TTC549 (cell line): ENCODE data around the gene PKN2.
A peak's percentile ranks its signal among the peaks of the same experiment; 100 is the strongest.
"Not testable (repeated sequence)": the region's sequence is repeated elsewhere in the genome, so short reads cannot be mapped to it uniquely, and the experiment has no call there.

Experiments used
- FAIRE-seq: peaks from 2 replicates; lab custom pipeline; 2012; peaks lifted over from hg19 to GRCh38; lab: Jason Lieb, UNC

PKN2 gene

DNA sequence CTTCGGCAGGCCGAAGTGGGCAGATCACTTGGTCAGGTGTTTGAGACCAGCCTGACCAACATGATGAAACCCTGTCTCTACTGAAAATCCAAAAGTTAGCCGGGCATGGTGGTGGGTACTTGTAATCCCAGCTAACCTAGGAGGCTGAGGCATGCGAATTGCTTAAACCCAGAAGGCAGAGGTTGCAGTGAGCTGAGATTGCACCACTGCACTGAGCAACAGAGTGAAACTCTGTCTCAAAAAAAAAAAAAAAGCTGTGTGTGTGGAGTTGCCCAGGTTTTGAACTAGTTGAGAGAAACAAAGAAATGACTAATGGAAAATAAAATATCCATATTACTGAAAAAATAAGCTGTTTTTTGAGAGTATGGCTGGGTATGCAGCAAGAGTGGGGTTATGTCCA lies 107.1 kb downstream of the PKN2 start:
- FAIRE-seq = no peak

DNA sequence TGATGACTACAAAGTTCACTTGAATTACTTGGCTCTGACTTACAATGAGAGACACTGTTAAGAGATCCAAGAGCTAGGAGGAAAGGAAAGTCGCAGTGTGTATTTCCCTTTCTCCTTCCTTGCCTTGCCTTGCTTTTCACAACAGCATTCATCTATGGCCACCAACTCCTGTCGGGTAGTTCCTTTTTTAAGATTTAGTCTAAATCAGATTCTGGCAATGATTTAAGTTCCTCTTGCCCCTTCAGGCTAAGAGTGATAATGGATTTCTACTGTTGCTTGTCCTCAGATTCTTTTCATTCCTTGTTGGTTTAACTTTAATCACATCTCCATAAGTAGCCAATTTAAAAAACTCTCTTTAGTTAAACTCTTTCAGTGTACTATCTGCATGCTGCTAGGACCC lies 115.4 kb downstream of the PKN2 start:
- no peak for FAIRE-seq

DNA sequence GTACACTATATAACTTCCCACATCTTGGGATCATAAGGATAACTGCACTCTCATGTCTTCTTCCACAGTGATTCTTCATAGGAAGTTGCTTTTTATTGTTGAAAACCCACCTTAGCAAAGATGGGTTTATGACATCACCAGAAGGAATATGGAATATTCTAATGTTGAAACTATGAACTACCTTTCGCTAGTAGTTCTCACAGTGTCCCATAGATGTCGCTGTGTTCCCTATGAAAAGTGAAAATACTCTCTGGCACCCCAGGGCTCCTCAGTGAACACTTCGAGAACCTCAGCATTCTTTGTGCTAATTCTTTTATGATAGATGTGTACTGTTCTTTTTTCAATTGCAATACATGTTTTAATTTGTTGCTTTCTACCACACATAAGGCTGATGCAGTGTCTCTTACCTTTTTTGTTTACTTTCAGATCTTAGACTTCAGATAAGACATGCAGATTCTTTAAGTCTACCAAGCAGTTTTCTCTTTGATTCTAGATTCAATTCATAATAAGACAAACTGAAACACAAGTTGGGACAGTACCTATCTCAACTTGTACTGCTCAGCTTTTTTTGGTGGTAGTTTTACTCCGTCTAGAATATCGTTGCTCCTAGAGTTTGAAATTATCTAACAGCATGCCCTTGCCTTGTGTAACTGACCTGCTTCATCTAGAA lies 116.4 kb downstream of the PKN2 start:
- FAIRE-seq = no peak

DNA sequence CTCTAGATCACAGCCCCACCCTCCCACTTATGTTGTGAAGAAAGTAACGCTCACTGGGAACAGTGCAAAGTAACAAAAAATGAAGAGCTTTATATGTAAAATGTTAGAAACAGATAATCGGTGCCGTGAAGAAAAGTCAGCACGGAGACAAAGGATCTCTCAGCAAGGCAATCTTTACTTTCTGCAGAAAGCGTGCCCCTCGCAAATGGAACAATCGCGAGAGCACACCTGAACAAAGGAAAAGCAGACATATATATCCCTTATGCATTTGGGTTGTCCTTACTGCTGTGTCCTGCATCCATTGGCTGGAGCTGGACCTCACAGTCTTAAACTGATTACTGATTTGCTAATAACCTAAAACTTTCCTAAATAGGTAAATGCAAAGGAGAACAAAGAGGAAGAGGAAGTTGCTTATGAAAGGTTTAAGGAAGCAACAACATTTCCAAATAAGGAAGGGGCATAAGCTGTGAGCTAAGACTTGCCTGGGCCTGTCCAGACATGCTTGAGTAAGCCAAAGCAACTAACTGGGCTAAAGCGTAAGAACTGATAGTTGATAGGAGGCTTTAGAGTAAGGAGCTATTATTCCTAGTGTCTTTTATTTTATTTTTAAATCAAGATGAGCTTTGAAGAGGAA lies 117.6 kb downstream of the PKN2 start:
- FAIRE-seq = peak; percentile 7

DNA sequence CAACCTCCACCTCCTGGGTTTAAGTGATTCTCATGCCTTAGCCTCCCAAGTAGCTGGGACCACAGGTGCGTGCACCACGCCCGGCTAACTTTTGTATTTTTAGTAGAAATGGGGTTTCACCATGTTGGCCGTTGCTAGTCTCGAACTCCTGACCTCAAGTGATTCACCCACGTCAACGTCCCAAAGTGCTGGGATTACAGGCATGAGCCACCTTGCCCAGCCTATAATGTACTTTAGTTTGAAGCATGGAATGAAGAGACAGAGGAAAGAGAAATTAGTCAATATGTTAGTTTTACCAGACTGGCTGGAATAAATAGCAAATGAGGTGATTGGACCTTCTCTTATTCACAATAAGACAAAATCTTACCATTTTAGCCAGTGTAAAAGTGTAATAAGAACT lies 118.3 kb downstream of the PKN2 start:
- no peak for FAIRE-seq

DNA sequence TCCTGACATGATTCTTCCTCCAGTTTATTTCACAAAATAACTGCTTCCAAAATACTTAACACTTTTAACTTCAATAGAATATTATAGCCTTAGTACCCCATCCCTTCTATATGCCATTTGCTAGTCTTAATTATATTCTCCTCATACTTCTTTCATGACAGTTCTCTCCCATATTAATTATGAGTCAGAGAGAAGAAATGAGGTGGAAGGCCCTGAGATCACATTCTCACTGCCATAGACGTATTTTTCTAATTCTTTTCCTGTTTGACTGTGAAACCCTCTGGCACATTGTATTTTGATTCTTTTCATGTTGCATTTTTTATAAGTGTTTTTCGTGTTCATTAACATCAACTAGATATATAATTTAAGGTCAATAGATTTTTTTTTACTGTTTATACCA lies 118.9 kb downstream of the PKN2 start:
- no peak for FAIRE-seq

DNA sequence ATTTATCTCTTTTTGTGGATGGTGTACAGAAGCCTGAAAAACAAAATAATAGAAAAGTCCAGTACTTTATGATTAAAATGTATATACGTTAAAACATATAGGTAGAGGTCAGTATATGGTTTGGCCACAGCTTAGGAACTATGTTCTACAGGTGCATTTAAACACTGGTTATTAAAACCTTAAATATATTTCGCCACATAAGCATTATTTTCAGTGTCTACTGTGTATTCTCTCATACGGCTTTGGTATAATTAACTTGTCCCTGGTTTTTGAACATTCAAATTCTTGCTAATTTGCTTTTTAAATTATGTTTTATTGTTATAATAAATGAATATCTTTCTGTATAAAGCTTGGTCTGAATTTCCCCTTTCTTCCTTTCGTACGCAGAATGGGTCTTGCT lies 119.4 kb downstream of the PKN2 start:
- no peak for FAIRE-seq

DNA sequence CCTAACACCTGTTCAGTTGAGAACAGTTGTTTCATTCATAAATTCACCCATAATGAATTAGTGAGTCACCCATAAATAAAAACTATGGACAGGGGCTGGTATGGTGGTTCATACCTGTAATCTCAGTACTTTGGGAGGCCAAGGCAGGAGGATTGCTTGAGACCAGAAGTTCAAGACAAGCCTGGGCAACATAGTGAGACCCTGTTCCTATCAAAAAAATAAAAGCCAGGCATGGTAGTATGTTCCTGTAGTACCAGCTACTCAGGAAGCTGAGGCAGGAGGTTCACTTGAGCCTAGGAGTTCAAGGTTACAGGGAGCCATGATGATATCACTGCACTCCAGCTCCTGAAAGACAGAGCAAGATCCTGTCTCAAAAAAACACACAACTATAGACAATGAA lies 128.3 kb downstream of the PKN2 start:
- FAIRE-seq = no peak

DNA sequence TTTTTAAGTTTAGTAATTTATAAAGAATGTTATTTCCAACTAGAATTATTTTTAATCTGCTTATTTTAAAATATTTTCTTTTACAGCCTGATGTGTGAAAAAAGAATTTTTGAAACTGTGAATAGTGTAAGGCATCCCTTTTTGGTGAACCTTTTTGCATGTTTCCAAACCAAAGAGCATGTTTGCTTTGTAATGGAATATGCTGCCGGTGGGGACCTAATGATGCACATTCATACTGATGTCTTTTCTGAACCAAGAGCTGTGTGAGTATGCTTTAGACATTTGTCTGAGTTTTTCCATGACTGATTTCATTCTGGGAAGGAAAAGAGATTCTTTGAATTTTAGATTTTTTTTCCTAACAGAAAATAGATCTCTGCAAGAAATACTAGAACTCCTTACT lies 129.4 kb downstream of the PKN2 start:
- no peak for FAIRE-seq

DNA sequence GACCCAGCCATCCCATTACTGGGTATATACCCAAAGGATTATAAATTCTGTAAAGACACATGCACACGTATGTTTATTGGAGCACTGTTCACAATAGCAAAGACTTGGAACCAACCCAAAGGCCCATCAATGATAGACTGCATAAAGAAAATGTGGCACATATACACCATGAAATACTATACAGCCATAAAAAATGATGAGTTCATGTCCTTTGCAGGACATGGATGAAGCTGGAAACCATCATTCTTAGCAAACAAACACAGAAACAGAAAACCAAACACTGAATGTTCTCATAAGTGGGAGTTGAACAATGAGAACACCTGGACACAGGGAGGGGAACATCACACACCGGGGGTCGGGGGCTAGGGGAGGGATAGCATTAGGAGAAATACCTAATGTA lies 135.6 kb downstream of the PKN2 start:
- FAIRE-seq = not testable (repeated sequence)

DNA sequence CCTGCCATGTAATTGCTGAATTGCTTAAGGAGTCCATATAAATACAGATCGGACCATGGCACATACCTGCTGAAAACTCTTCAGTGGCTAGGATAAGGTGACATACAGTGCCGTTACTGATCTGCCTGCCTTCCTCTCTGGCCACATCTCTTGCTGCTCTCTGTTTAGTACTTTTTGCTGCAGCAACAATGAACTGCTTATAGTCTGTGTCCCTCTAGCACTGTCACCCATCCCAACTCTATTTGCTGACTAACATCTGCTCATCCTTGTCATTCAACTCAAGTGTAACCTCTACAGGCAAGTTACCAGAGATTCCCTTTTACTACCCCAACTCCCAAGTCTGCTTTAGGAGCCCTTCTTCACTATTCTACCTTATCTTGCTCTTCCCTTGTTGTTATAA lies 141.6 kb downstream of the PKN2 start:
- no peak for FAIRE-seq

DNA sequence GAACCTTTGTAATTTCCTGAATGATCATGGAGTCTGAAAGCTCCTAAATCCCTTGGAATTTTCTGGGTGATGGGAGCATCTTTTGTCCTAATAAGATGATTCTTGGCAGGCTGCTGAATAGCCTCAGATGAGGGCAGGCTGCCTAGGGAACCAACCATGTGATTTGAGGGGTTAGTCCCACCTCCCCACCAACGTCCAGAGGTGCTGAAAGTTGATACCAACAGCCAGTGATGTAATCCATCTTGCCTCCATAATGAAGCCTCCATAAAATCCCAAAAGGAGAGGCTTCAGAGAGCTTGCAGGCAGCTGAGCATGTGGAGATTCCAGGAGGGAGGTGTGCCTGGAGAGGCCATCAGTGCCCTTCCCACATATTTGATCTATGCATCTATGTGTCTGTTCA lies 163.6 kb downstream of the PKN2 start:
- FAIRE-seq = no peak

DNA sequence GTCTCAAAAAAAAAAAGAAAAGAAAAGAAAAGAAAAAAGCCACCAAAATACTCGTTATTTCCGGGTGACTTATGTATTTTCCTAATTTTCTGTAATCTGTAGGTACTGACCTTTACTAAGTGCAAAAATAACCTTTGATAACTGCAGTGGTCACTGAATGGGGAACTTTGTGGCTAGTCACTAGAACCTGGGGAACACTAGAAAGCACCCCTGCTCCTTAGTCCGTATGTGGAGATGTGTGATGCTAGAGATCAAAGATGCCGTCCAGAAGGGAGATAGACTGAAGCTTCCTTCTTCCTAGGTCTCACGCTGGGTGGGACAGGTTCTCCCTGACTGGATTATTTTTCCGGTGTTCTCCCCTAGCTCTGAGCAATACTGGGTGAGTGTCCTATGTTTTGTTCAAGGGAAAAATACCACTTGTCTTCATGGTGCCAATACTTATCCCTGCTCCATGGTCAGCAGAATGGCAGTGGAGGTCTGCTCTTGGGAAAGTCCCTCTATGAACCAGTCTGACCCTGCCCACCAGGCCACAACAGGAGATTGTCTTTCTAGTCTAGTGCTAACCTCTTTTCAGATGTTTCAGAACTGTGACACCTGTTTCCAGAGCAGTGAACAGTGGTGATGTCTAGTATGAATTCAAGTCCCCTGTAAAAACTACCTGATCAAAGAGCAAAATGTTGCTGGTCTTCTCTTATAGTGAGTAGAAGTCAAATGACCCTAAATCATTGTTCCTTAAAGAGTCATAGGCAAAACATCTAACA lies 167.4 kb downstream of the PKN2 start:
- no peak for FAIRE-seq

DNA sequence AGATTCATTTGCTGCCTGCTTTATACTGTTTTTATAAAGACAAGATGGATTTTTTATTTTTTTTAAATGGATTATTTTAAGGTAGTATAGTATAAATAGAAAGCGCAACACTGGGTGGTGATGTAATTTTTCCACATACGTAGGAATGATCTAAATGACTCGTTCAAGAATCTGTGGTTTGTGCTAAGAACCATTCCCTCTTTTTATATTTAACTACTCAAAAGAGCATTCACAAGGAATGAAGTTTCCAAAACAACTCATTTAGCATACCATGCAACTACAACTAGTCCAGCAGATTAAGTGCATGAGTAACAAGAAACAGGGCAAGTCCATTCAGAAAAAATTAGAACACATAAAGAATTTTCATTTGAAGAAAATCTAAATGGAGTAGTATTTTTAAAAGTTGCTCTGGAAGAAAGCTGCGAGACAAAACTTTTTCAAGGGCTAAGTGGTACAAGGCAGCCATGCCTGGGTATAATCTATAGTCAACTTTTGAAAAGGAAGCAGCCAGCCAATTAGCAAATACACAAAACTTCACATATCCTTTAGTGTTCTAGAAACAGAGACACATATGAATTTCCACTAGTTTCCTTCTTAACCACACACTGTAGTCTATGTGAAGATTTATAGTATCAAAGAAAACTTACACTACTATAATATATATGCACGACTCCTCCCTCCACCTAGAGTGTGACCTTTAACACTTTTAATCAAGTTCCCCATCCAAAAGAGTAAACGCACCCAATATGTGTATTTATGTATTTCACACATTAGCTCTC lies 183.9 kb downstream of the PKN2 start:
- no peak for FAIRE-seq

DNA sequence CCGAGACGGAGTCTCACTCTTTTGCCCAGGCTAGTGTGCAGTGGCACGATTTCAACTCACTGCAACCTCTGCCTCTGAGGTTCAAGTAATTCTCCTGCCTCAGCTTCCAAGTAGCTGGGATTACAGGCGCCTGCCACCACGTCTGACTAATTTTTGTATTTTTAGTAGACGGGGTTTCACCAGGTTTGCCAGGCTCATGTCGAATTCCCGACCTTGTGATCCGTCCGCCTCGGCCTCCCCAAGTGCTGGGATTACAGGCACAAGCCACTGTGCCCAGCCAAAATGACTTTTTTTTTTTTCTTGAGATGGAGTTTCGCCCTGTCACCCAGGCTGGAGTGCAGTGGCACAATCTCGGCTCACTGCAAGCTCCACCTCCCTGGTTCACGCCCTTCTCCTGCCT lies 185.6 kb downstream of the PKN2 start:
- FAIRE-seq = not testable (repeated sequence)

DNA sequence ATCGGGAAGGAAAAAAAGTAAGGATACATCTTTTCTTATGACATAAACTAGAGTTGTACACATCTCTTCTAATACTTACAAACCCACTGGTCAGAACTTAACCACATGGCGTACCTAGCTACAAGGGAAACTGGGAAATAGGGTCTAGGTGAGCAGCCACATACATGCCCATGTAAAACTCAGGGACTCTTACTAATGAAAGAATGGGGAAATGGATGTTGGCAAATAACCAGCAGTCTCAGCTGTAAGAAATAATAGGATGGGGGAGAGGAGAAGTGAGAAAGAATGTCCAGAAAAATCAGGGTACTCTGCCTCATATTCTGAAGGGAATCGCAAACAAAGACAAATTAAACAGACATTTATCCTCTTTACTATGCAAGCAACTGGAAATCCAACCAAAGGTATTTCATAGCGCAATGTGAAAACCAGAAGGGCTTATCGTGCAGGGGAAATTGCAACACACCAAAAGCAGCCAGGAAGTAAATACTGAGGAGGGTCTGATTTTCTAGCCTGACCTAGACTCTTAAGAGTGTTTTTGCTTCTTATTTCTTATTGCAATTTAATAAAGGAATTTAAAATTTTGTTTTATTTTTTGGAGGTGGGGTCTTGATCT lies 189.8 kb downstream of the PKN2 start:
- no peak for FAIRE-seq

DNA sequence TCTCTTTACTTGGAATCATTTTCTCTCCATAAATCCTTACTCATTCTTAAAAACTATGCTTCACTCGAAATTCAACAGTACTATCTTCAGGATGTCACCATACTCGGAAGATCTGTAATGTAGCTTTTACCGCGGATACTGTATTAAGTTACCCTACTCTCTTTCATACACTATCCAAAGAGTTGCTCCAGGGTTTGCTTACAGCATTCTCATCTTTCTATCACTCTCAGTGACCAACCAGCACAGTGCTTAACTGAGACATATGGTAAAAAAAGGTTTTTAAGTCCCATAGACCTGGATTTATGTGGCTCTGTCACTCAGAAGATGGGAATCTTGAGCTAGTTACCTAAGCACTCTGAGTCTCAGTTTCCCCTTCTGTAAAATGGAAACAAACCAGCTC lies 191.5 kb downstream of the PKN2 start:
- no peak for FAIRE-seq

DNA sequence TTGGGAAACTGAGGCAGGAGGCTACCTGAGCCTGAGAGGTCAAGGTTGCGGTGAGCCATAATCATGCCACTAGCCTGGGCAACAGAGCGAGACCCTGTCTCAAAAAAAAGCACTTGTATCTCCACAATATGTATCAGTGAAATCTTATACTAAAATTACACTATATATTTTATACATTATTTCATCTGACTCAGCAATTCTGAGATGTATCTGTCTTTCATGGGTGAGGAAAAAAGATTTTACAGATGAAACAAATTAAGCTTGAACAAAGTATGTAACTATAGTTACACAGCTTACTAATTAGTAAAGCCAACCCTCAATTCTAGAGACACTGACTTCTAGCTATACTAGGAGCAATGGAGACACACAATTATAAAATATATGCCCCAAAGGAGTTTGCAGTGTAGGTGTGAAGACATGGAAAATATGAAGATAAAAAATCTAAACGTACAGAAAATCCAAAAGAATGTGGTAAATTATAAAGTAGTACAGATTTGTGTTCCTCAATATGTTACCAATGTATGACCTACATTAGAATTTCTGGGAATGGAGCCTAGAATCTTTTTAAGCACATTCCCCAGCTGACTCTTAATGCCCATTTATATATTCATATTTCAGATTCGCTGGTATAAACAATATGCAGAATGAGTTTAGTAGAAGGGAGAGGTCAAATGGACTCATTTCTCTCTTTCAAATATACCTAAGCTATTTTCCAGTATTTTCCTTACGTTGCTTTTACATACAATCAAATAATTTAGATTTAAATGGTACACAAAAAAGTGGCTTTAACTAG lies 192.7 kb downstream of the PKN2 start:
- no peak for FAIRE-seq

DNA sequence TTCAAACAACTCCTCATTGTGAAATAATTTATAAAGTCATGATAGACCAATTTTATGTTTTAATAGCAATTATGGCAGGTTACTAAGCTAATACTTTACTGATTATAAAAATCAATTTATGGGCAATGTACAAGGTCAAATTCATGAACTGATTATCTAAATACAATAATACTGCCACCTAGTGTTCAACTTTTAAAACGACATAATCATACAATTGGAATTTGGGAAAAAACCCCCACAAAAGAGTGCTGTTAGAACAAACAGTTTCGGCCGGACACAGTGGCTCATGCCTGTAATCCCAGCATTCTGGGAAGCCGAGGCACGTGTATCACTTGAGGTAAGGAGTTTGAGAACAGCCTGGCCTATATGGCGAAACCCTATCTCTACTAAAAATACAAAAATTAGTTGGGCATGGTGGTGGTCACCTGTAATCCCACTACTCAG lies 193.3 kb downstream of the PKN2 start:
- FAIRE-seq = peak; percentile 81

DNA sequence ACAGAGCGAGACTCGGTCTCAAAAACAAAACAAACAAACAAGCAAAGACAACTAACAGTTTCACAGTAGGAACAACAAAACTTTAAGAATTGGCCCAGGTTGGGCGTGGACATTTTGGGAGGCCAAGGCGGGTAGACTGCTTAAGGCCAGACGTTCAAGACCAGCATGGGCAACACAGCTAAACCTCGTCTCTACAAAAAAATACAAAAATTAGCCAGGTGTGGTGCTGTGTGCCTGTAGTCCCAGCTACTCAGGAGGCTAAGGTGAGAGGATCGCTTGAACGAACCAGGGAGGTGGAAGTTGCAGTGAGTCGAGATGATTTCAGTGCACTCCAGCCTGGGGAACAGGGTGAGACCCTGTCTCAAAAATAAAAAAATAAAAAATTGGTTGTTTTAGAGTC lies 193.8 kb downstream of the PKN2 start:
- no peak for FAIRE-seq

DNA sequence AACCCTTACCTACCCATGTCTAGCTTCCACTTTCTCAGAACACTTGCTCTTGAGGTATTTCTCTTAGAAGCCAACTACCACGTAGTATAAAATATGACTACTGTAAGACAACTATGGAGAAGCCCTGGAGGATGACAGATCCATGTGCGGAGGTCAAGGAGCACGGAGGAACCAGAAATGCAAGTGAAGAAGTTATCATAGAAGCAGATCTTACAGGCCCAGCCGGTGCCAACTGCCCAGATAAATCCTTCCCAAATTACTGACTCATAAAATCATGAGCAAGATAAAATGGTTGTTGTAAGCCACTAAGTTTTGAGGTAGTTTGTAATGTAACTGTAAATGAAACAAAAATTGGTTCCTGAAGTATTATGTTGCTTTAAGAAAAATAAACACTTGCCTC lies 194.7 kb downstream of the PKN2 start:
- FAIRE-seq = no peak

DNA sequence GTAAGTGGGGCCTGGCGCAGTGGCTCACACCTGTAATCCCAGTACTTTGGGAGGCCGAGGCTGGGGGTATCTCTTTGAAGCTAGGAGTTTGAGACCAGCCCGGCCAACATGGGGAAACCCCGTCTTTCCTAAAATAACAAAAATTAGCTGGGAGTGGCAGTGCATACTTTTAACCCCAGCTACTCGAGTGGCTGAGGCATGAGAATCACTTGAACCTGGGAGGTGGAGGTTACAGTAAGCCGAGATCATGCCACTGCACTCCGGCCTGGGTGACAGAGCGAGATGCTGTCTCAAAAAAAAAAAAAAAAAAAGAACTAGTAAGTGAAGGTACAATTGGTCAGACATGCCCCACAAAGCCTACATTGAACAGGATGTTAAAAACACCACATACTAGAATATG lies 196.6 kb downstream of the PKN2 start:
- FAIRE-seq = not testable (repeated sequence)
